Fibroblast of skin of left quadriceps (primary cell): Measurements from ENCODE around the gene TMEM248.
"Not testable (repeated sequence)": the region's sequence is repeated elsewhere in the genome, so short reads cannot be mapped to it uniquely, and the experiment has no call there.

ENCODE experiments used
- DNase-seq, 2 experiments: peaks; one replicate each; pipeline ENCODE4 v3.0.0-alpha.2; 2013; ENCODE audit warnings: low read depth in 2 of 2

The TMEM248 gene, protein sequence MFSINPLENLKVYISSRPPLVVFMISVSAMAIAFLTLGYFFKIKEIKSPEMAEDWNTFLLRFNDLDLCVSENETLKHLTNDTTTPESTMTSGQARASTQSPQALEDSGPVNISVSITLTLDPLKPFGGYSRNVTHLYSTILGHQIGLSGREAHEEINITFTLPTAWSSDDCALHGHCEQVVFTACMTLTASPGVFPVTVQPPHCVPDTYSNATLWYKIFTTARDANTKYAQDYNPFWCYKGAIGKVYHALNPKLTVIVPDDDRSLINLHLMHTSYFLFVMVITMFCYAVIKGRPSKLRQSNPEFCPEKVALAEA

DNA sequence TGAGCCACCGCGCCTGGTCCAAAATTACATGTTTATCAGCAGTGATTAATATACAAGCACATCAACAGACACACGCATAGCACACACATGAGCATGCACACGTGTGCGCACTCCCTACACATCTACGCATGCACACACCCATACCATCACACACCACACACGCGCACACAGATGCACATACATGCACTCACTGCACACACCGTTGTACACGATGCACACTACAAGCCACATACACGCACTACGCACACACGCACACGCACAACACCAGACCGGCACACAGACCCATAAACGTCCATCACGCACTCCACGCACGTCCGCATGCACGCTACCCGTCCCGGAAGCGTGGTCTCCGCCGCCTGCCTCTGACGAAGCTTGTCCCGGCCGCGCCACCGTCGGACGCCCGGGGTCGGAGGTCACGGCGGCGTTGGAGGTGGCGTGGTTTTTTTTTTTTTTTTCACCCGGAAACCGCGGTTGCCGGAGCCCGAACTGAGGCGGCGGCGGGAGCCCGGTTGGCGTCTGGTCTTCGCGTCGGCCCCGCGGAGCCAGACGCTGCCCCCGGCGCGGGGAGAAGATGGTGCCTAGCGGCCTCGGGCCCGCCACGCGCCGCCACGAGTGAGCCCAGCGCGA is at the start of gene TMEM248:
Gene TMEM248 (plus strand): TSS at position 457 of the 627 bp plus-strand sequence. CDS start 20,641 bp downstream, outside the sequence.
- peak; percentile 73 to 76 for DNase-seq

DNA sequence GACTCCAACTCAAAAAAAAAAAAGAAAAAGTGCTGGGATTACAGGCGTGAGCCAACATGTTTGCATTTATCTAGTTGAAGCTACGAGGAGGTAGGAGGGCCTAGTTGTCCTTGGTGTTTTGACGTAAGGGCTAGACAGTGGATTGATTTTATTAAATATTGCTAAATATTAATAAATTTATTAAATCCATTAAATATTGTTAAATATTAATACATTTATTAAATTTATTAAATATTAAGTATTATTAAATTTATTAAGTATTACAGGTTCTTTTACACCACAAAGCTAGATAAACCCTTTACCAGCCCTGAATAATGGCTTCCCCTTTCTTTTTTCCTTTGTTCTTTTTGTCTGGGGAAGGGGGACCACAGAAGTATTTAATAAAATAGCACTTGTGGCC is 47.5 kb upstream of the TMEM248 start:
- DNase-seq, result no peak

DNA sequence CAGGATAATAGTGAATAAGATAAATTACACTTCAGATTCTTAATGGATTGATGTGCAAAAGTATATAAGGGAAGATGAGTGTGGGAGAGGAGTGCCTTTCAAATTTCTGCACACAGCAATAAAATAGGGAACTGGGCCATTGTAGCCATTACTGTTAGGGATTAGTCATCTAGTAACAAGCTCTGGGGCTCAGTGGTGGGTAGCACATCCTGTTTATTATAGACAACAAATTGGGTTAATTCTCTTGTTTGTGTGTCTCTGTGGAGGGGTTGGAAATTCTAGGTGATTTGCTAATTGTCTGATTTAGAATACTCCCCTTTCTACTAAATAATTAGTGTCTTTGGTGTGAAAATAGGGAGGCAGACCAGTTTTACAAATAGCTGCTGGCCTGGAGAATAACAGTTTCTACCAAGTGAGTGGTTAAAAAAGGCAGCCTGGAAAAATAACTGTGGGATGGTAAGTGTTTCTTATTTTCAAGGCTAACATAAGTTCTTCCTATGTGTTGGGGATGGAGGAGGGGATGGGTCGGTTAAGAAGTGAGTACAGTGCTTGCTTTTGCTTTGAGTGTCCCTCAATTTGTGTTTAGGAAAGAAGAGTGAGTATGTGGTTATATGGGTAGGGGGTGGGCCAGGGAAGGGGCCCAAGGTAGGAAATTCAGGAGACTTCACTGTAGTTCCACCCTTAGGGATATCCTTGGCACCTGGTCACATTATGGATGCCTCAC is 43.3 kb upstream of the TMEM248 start:
- no peak for DNase-seq

DNA sequence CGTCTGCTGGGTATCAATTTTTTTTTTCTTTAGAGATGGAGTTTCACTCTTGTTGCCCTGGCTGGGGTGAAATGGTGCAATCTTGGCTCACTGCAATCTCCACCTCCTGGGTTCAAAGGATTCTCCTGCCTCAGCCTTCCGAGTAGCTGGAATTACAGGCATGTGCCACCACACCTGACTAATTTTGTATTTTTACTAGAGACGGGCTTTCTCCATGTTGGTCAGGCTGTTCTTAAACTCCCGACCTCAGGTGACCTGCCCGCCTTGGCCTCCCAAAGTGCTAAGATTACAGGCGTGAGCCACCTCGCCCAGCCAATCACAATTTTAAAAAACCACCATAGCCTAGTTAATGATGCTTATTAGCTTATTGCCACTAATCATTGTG is 42.7 kb upstream of the TMEM248 start:
- DNase-seq, result not testable (repeated sequence)

DNA sequence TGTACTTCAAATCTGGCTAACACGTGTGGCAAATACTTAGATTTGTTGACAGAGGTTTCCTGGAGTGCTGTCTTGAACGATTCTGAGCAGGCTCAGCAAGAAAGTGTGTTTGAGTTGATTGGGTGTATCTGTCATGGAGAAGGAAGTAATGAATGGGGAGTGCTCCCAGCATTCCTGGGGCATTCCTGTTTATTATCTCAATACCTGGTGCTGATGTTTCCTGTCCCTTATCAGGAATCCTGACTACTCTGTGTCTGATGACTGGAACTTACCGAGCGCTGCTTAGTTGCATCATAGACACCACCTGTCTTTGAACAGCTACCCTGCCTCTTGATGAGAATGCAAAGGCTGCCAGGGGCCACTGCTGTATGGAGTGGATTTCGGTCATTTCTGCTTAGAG is 41.0 kb upstream of the TMEM248 start:
- DNase-seq, result no peak

DNA sequence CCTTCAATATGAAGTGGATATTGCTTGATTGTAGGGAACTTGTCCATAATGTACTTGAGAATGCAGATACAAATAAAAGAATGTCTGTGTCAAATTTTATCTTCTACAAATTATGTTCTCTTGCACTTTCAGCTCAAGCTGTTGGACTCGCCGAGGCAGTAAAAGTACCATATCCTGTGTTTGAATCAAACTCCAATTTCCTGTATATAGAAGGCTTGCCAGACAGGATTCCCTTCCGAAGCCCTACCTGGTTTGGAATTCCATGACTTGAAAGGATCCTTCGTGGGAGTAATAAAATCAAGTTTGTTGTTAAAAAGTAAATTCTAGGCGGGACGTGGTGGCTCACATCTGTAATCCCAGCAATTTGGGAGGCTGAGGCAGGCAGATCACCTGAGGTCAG is 40.4 kb upstream of the TMEM248 start:
- not testable (repeated sequence) for DNase-seq

DNA sequence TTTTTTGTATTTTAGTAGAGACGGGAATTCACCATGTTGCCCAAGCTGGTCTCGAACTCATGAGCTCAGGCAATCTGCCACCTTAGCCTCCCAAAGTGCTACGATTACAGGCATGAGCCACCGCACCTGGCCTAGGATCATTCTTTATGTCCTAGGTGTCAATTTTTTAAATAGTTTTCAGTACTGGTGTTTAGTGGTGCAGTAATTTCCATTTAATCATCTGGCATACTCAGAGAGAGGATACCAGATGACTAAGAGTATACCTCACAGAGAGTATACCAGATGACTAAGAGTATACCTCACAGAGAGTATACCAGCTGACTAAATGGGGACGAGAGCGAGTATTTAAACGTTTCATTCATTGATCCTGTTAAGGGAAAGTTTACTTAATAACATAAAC is 37.3 kb upstream of the TMEM248 start:
- DNase-seq, result no peak

DNA sequence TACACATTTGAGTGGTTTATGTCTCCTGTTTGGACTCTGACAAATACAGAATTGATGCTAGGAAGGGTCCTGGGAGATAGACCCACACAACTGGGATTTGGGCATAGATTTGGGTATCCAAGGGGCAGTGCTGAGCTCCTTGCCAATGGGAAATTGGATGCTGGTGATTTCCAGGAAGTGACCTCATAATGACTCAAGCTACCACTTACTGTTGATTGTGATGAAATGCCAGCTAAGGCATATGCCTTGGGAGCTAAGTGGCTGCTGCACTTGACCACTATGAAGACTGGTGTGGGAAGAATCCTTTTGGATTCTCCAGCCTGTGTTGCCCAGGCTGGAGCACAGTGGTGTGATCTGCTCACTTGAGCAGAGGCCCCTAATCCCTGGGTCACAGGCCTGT is 36.5 kb upstream of the TMEM248 start:
- DNase-seq, result not testable (repeated sequence)

DNA sequence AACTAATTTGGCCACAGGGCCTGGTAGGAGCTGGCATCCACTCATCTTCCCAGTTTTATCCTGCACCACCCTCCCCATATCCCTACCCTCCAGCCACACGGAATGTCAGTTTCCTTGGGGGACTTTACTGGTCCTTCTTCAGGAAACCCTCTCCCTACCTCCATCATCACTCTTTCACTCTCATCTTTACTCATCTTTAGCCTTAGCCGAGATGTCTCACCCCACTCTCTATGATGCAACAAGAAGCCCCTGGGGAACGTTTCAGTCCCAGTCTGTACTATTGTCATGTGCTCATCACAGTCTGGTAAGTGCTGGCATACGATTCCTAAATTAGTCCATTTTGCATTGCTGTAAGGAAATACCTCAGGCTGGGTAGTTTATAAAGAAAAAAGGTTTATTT is 34.9 kb upstream of the TMEM248 start:
- no peak for DNase-seq

DNA sequence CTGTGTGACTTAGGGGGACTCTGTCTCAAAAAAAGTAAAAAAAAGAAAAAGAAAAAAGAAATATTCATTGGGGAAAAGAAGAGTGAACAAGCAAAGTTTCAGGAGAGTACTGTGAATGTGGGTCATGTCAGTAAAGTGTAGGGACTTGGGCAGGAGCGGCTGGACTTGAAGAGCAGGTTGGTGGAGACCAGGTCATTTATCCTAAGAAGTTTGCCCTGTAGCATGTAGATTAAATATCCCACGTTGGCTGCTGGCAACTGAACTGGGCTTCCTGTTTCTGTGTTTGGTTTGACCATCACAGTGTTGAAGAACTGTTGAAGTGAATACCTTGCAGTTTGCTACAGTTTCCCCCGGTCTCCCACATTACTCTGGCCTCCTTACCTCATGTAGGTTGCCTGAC is 32.8 kb upstream of the TMEM248 start:
- not testable (repeated sequence) for DNase-seq

DNA sequence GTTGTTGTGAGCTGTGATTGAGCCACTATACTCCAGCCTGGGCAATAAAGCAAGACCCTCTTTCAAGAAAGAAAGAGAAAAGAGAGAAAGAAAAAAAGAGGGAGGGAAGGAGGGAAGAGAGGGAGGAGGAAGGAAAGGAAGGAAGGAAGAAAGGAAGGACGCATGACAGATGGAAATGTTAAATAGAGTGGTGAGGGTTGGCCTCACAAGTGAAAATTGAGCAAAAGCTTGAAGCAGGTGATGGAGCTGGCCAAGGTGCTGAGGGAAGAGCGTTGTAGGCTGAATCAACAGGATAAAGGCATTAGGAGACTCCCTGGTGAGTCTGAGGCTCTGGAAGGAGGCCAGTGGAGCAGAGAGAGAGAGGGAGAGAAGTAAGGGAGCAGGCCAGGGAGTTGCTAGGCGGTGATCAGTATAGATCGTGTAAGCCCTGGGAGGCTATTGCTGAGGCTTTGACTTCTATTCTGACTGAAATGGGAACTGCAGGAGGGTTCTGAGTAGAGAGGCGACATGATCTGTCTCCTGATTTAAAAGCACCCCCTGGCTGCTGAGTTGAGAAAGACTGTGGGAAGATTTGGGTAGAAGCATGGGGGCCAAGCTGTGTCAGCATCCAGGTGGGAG is 26.5 kb upstream of the TMEM248 start:
- DNase-seq, result peak in 1 of 2 experiments; percentile 6

DNA sequence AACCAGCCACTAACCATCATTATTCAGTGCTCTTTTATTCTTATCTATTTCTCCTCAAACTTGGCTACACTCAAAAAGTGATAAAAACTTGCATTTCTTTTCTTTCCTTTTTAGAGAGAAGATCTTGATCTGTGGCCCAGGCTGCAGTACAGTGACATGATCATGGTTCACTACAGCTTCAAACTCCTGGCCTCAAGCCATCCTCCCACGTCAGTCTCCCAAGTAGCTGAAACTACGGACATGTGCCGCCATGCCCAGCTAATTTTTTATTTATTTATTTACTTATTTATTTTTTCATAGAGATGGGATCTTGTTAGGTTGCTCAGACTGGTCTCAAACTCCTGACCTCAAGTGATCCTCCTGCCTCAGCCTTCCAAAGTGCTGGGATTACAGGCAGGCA is 24.6 kb upstream of the TMEM248 start:
- DNase-seq, result no peak

DNA sequence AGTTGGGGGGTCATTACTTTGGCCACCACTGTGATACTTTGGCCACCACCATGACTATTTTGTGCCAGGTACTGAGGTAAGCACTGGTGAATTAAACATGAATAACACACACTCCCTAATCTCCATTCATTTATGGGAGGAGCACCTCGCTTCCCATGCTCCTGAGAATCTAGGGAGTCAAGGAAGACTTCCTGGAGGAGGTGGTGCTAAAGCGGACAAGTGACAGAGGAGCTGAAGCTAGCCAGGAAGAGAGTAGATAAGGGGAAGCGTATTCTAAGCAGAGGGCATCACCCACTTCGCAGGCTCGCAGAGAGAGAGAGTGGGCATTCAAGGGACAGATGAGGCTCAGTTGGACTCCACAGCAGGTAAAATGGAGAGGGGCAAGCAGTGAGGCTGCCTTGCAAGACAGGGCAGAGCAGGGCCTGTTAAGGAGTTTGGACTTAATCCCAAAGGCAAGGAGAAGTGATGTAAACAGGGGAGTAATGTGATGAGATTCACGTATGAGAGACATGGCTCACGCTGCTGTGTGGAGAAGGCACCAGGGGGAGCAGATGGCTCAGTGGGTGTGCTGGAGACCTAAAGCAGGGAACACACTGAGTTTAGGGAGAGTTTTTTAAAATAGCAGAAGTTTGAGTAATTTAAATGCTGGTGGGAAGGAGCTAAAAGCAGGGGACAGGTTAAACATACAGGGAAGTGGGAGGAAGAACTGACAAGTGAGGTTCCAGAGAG is 21.3 kb upstream of the TMEM248 start:
- no peak for DNase-seq

DNA sequence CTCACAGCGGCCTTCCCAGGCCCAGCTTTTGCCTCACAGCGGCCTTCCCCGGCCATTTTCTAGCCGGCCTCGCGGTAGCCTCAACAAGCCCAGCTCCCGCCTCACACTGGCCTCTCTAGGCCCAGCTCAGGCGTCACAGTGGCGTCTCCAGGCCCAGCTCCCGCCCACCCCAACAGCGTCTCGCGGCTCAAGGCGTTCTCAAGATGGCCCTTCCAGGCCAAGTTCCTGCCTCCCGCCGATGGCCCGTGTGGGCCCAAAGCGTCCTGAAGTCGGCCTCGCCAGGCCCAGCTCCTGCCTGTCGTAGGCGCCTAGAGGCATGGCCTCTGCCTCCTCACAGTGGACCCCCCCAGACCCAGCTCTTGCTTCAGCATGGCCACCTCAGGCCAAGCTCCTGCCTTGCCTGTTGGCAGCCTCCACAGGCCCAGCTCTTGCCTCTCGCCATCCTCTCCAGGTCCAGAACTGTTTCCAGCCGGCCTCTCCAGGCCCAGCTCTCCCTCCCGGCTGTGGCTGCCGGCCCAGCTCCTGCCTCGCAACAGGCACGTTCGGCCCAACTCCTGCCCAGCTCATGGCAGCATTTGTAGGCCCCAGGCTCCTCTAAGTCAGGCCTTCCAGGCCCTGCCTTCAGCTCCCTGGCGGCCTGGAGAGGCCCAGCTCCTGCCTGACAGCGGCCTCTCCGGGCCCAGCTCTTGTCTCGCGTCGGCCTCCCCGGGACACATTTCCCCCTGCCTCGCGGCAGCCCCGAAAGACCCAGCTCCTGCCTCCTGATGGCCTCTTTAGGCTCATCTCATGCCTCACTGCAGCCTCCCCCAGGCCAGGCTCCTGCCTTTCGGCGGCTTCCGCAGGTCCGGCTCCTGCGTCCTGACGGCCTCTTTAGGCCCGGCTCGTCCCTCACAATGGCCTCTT is 18.8 kb upstream of the TMEM248 start:
- no peak for DNase-seq

DNA sequence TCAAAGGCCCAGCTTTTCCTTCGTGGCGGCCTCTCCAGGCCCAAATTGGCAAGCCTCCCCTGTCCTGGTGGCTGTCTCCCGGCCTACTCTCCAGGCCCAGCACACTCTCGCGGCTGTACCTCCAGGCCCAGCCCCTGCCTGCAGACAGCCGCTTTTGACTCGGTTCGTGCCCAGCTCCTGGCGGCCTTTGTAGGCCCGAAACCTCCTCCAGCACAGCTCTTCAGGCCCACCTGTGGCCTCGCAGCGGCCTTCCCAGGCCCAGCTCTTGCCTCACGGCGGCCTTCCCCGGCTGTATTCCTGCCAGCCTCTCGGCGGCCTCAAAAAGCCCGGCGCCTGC is 18.2 kb upstream of the TMEM248 start:
- DNase-seq, result no peak

DNA sequence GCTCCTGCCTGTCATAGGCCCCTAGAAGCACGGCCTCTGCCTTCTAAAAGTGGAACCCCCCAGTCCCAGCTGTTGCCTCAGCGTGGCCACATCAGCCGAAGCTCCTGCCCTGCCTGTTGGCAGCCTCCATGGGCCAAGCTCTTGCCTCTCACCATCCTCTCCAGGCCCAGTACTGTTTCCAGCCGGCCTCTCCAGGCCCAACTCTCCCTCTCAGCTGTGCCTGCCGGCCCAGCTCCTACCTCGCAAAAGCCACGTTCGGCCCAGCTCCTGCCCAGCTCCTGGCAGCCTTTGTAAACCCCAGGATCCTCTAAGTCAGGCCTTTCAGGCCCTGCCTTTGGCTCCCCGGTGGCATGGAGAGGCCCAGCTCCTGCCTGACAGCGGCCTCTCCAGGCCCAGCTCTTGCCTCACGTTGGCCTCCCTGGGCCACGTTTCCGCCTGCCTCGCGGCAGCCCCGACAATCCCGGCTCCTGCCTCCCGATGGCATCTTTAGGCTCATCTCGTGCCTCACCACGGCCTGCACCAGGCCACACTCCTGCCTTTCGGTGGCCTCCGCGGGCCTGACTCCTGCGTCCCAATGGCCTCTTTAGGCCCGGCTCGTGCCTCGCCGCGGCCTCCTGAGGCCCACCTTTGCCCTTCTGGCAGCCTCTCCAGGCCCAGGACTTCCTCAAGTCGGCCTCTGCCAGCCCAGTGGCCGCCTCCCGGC is 17.5 kb upstream of the TMEM248 start:
- no peak for DNase-seq

DNA sequence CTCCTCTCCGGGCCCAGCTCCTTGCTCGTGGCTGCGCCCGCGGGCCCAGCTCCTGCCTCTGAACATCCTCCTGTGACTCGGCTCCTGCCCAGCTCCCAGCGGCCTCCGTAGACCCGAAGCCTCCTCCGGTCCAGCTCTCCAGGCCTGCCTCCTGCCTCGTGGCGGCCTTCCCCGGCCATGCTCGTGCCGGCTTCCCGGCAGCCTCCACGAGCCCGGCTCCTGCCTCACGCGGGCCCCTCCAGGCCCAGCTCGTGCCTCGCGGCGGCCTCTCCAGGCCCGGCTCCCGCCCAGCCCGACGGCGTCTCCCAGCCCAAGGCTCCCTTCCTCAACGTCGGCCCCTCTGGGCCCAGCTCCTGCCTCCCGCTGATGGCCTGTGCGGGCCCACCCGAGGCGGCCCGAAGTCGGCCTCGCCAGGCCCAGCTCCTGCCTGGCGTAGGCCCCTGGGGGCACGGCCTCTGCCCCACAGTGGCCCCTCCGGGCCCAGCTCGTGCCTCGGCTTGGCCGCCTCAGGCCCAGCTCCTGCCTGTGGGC is 16.9 kb upstream of the TMEM248 start:
- DNase-seq, result no peak

DNA sequence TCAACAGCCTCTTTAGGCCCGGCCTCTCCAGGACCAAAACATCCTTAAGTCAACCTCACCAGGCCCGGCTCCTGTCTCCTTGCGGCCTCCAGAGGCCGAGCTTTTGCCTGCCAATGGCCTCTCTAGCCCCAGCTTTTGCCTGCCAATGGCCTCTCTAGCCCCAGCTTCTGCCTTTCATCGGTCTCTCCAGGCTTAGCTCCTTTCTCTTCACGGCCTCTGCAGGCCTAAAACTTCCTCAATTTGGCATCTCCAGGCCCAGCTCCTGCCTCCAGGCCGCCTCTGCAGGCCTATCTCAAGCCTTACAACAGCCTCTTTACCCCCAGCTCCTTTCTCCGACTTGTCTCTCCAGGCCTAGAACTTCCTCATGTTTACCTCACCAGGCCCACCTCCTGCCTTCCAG is 15.7 kb upstream of the TMEM248 start:
- no peak for DNase-seq

DNA sequence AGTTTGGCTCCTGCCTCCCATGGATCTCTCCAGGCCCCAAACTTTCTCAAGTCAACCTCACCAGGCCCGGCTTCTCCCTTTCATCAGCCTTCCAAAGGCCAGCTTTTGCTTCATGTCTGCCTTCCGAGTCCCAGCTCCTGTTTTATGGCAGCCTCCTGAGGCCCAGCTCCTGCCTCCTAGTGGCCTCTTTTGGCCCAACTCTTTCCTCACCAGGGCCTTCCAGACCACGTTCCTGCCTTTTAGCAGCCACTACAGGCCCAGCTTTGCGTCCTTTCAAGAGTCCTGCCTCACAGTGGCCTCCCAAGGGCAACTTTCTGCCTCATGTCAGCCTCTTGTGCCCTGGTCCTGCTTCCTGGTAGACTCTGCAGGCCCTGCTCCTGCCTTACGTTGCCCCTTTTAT is 15.3 kb upstream of the TMEM248 start:
- DNase-seq, result no peak

DNA sequence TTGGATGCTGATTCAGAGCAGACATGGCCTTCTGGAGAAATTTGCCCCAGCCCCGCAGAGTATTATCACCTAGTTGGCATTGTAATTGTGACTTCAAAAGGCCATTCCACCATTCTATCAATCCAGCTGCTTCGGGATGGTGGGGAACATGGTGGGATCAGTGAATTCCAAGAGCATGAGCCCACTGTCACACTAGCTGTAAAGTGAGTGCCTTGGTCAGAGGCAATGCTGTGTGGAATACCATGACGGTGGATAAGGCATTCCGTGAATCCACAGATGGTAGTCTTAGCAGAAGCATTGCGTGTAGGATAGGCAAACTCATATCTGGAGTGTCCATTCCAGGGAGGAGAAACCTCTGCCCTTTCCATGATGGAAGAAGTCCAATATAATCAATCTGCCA is 13.3 kb upstream of the TMEM248 start:
- DNase-seq, result no peak
